GM12801 (cell line): ENCODE data around the gene LYRM4.

Experiments
- CTCF ChIP-seq: IDR thresholded peaks from one replicate; pipeline ENCODE4 v1.5.1; 2011; ENCODE audit warnings: control low read depth; ENCODE audit not compliant: insufficient read length; ENCODE audit errors: extremely low read depth

LYRM4 gene

GRCh38 chr6:5192135-5192794 is 68.5 kb downstream of the LYRM4 start:
- TF ChIP-seq CTCF: no peak

GRCh38 chr6:5191722-5192121 is 69.0 kb downstream of the LYRM4 start:
- TF ChIP-seq CTCF: no peak

DNA sequence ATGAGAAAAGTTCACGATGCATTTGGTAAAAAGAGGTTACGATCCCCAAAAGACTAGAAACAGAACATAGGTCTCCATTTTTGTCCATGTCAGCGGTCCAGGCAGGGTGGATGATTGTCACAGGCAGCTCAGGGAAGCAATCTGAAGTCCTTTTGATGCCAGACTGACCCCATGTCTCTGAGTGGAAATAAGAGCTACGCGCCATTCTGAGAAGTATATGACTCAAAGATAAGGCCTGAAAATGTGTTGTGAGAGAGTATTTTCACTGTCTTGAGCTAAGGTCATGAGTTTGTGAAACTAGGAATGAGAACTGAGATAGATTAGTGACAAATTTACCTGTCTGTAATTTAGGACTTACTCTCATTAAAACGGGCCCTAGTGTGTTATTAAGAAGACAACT is 69.5 kb downstream of the LYRM4 start:
- TF ChIP-seq CTCF: no peak

DNA sequence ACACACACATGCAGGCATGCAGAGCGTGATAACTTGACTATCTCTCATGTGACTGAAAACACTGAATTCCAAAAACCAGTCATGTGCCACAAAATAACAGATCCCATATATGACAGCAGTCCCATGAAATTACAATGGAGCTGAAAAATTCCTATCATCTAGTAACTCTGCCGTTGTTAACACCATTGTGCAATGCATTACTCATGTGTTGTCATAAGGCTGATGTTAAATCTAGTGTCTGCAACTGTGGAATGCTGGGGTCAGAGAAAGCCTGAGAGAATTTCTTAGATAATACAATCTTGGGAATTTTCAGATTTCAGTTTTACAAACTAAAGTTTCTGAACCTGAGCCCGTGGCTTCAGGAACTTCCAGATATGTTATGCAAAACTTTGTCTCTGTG is 70.2 kb downstream of the LYRM4 start:
- no peak for TF ChIP-seq CTCF

GRCh38 chr6:5188646-5189045 is 72.1 kb downstream of the LYRM4 start:
- no peak for TF ChIP-seq CTCF

DNA sequence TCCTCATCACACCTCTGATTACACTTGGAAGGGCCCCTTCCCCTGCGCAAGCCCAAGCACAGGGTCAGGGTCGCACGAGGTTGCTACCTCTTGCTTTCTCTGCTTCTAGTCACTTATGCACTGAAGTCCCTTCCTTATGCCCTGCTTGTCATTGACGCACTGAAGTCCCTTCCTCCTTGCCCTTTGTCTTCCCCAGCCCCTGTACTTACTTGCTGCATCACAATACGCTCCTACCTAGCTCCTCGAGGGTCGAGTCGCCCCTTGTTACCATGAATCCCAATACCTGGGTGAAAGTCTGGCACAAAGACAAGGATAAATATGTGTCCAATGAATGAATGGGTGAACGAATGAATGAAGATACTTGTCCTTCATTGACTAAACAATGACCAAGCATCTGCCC is 75.9 kb downstream of the LYRM4 start:
- TF ChIP-seq CTCF: no peak

GRCh38 chr6:5184218-5184617 is 76.5 kb downstream of the LYRM4 start:
- no peak for TF ChIP-seq CTCF
